GM19452 (cell line): ENCODE measurements around the gene MCF2L2.
A peak's percentile ranks its signal among the peaks of the same experiment; 100 is the strongest.
"Not testable (repeated sequence)": the region's sequence is repeated elsewhere in the genome, so short reads cannot be mapped to it uniquely, and the experiment has no call there.

Source experiments
- ATAC-seq: cut with Tn5 transposase; IDR thresholded peaks from one replicate; pipeline ENCODE4 v1.9.1; 2021; ENCODE audit not compliant: unreplicated experiment

Gene MCF2L2

DNA sequence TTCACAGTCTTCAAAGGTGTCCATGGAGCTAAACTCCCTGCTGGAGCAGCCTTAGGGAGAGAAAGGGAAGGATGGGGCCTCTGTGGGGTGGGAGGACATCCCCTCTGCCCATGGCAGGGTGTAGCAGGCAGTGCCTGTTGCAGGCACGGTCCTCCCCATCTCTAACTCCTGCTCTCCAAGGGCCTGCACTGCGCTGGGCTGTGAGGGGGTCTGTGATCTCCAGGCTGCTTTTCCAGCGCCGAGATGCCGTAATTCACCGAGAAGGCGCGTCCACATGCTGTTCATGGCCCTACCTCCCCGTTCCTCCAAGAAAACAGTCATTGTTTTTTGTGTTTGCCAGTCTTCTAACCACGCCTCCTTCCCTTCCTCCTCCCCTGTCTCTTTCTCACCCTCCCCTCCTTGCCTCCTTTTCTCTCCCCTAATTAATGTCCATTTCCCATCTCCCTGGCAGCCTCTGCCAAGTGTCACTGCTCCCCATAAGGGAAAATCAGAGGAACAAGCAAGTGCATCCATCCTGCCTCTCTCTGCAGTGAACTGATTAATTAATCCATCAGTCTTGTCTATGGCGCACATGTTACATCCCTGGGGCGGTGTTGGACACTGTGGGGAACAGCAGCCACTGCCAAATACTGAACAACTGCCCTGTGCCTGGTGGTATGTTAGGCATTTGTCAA is 248.2 kb downstream of the MCF2L2 start:
- ATAC-seq: no peak

DNA sequence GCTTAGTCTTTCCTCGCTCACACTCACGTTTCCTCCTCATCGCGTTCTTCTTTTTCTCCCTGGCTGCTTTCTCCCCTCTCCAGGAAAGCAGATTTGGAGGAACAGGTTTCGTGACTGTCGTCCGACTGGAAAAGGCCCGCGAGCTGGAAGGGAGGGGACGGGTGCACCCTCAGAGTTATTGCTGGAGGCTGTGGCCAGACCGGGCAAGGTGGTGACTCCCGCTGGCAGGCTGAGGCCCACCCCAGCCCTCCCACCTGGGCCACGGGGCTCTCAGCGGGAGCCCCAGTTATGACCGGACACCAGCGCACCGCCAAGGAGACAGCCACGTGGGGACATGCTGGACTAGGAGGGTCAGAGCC is 248.9 kb downstream of the MCF2L2 start:
- not testable (repeated sequence) for ATAC-seq

DNA sequence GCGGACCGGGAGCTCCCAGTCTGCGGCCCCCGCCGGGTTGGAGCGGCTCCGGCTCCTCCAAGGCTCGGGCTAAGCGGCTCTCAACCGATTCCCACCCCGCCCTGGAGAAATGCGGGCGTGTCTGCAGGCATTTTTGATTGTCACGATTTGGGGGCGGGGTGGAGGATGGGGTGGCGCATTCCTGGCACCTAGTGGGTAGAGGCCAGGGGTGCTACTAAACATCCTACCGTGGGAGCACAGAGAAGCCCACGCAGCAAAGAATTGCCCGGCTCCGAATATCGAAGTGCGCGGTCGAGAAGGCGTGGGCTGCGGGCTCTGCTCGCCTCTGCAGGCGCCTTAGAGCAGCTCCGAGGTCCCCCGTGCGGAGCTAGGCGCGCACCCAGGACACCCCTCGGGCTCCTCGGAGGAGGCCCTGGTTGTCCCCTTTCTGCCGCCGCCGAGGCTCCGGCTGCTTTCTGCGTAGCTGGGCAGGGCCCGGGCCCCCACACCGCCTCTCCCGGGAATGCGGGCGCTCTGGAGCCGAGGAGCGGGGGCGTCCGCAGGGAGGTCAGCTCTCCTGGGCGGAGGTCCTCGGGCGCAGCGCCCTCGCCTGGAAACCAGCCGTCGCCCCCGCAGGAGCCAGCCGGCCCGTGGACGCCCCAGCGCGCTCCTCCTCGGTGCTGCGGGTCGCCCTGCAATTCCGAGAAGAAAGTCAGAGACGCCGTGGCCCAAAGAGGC is 249.4 kb downstream of the MCF2L2 start:
- ATAC-seq: no peak

DNA sequence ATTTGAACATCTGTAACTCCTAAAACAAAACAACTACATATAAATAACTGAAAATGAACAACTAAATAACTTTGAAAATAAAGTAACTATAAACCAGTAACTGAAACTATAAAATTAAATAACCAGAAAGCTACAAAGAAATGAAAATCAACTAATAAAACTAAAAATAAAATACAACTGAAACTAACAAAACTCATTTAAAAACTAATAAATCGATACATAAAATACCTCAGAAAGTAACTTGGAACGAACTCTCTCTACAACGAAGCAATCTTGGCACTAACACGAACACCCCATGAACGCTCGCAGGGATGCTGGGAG is 249.9 kb downstream of the MCF2L2 start:
- ATAC-seq: no peak

DNA sequence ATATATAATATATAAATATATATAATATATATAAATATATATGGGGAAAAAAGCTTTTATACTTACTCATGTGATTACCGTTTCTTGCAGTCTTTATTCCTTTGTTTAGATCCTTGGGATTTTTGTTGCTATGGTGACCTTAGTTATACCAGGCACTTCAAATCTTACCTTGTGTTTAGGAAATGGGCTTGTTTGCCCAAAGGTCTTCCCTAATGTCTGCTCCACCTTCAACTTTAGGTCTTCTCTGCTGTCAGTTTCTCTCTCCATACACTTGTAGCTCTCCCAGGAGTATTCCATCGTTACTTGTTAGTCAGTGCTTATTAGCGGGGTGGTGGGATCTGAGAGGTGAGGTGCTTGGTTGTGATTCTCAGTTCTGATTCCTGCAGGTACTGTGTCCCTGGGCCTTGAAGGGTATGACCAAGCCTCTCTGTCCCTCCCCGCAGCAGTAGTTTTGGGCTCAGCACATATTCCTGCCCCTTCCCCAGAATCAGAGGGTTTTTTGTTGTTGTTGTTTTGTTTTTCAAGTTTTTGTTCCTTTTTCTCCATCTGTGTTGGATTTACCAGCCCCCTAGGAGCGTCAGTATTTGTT is 256.3 kb downstream of the MCF2L2 start:
- no peak for ATAC-seq

DNA sequence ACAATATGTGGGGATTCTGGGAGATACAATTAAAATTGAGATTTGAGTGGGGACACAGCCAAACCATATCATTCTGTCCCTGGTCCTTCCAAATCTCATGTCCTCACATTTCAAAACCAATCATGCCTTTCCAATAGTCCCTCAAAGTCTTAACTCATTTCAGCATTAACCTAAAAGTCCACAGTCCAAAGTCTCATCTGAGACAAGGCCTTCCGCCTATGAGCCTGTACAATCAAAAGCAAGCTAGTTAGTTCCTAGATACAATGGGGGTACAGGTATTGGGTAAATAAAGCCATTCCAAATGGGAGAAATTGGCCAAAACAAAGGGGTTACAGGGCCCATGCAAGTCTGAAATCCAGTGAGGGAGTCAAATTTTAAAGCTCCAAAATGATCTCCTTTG is 260.4 kb downstream of the MCF2L2 start:
- ATAC-seq: not testable (repeated sequence)

DNA sequence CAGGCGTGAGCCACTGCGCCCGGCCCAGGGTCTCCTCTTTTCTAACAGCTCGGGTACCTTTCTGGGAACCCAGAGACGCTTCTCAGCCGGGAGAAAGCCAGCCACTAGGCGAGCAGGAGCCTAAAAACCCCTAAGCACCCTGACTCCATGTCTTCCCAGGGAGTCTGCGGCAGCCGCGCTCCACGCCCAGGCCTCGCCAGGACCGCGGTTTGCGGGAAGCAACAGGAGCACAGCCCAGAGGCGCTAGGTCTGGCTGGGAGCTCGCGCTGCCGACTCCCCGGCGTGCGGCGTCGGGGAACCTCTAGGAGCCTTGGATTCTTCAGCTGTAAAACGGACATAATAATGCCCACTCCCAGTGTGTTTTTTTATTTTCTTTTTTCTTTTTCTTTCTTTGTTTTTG is 264.9 kb downstream of the MCF2L2 start:
- ATAC-seq: no peak

DNA sequence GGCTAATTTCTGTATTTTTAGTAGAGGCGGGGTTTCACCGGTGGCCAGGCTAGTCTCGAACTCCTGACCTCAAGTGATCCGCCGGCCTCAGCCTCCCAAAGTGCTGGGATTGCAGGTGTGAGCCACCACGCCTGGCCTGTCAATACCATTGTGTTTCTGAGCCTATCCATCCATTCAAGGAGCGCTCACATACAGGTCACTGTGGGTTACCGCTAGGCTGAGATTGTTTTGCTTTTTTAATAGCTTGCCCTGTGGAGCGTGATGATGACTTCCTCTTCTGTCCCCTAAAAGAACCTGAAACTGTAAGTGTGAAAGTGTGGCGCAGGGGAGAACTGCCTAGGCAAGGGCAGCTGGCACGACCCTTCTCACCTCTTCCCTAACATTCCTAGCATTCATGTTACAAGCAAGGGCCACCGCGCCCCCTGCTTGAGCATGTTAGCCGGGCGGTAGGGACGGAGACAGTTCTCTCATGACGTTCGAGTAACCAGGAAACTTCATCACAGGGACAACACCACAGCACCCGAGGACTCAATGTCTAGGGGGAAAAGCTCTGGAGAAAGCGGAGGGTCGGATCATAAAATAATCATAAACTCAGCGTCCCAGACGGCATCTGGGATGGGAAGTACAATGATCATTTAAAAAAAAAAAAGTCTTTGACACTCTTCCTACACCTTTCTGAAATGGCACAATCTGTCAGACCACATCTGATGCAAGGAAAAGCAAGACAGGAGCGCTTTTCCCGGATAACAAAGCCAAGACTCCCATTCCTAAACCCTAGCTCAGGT is 266.7 kb downstream of the MCF2L2 start:
- ATAC-seq: peak; percentile 65

DNA sequence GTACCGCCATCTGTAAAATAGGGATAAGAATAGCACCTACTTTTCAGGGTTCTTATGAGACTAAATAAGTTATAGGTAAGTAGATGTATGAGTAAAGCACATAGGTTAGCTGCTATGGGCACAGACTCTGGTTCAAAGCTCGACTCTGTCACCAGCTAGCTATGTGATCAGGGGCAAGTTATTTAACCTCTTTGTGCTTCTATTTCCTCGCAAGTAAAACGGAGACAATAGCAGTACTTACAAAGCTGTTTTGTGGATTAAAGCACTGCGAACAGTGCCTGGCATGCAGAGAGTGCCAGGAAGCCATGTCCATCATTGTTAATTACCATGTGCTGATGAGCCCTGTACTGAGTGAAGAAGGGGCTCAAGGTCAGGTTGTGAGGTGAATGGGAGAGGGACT is 267.8 kb downstream of the MCF2L2 start:
- no peak for ATAC-seq

DNA sequence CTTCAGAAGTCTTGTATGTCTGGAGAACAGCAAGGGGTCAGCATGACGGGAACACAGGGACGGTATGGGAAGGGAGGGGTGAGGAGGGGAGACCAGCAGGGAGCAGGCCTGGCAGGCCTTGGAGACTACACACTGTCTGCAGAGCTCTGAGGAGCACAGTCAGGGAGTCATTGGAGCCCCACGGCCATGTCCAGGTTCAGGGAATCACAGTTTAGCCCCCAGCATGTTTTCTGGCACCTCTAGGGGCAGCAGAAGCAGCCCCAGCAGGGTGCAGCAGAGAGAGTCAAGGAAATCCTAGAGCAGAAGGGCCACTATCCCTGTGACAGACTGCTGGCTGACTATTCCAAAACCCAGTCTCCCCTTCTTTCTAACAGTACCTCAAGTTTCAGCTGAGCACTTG is 269.1 kb downstream of the MCF2L2 start:
- ATAC-seq: no peak

DNA sequence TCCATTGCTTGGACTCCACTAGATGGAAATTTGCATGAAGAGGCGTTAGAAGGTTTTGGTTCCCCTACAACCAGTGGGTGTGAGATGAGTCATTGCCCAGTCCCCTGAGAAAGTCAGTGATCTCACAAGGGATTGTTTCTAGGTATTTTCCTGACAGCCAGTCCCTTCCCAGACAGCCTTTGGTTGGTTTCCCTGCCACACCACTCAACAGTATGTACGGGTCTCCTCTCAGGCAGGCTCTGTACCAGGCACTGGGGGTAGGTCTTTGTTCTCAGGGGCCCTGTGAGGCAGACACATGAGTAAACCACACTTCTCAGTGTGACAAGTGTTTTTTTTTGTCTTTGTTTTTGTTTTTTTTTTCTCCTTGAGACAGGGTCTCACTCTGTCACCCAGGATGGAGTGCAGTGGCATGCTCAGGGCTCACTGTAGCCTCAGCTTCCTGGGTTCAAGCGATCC is 269.8 kb downstream of the MCF2L2 start:
- peak; percentile 62 for ATAC-seq

DNA sequence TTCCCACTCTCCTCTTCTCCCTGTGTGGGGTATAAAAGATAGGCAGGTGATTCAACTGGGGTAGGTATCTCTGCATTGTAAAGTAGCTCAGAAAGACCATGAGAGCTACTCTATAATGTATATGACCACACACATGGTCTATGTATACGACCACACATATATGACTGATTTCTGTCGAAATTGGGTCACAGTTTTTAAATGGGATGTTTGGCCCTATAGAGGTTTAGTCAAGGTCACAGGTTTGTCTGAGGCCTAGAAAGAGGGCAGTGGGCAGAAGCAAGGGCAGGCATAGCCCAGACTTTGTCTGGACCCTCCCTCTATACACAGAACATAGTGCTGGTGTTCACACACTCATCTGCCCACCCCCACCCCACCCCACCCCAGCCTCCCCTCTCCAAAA is 270.3 kb downstream of the MCF2L2 start:
- peak; percentile 30 for ATAC-seq

DNA sequence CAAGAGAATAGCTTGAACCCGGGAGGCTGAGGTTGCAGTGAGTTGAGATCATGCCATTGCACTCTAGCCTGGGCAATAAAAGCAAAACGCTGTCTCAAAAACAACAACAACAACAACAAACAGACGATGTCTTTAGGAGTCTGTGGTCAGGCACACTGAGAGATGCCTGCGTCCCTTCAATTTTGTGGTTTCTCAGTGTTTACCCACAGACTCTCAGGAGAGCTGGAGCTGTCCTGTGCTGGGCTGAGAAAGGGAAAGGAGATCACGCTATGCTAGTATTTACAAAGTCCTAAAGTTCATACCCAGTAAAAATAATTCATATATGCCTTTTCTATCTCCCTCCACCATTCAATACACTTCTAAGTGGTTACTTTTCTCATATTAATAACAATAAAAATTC is 272.2 kb downstream of the MCF2L2 start:
- no peak for ATAC-seq

DNA sequence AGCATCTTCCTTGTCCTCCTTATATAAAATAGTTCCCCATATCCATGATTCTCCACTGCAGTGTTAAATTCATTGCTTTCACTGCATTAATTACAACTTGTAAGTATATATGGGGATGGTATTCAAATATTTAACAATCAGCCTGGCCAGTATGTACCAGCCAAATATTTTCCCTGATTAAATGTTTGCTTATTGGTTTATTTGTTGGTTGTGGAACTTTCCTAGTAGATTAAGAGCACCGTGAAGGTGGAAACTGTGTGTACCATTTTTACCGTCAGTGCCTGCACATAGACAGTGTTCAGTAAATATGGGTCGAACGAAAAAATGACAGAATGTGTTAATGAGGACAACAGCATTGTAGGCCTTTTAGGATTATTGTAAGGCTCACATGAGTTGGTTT is 272.9 kb downstream of the MCF2L2 start:
- no peak for ATAC-seq

DNA sequence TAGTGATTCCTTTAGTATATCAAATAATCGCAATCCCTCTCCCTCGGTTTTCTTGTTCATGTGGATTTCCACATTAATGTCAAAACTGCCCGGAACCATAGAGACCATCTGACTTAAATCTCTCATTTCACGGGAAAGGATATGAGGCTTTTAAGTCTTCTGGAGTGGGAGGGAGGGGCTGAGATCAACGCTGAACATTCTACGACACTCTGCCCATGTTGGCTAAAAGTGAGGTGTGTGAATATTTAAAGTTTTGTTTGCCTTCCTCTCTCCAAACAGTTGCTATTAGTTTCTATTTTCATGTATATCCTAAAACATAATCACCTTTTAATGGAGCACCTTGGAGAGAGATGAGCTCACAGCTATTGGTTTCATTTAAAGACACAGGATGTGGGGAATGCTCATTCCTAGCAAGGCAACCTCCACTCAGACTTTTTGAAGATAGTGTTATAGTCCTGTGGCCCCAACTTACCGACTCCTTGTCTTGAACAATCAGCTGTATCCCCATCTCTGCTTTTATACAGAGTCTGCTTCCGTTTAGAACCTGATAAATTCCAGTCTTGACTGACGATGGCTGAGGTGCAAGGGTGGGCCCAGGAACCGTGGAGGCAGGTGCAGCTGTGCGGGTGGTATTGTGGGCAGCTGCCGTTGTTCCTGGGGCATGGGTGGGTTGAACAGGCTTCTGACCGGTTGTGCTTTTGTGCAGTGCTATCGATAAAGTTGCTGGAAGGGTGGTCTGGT is 275.0 kb downstream of the MCF2L2 start:
- ATAC-seq: no peak

DNA sequence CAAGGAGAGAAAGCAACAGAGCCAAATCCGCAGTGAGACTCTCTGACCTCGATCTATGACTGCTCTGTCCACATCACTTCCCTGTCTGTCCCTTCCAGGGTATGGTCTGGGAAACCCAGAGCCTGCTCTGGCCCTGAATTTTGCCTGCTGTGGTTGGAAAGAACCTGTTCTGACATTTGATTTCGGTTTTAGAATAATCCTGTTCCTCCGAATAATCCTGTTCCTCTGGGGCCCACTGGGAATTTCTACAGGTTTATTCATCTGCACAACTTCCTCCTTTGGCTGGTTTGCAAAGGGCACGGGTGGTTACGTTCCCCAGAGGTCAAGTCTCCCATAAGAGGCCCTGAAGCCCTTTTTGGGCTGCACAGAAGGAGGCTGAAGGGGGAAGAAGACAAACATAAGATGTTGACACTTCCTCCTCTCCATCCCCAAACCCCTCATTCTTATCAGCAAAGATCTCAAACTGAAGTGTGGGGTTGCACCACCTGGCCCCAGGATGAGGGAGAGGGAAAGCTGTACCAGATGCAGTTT is 276.5 kb downstream of the MCF2L2 start:
- no peak for ATAC-seq

DNA sequence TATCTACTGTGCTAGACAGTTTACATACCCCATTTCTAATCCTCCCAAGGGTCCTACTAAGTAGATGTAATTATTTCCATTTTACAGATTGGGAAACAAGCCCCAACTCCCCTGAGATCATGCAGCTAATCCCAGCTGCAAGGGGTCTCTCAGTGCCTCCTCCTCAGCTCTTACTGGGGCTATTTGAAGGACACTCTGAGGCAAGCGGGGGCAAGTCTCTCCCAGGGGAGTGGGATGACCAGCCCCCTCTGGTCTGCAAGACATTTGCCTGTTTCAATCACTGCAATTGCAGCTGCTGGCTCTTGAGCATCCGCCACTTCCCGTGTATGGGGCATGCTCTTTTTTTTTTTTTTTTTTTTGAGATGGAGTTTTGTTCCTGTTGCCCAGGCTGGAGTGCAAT is 277.3 kb downstream of the MCF2L2 start:
- ATAC-seq: no peak

DNA sequence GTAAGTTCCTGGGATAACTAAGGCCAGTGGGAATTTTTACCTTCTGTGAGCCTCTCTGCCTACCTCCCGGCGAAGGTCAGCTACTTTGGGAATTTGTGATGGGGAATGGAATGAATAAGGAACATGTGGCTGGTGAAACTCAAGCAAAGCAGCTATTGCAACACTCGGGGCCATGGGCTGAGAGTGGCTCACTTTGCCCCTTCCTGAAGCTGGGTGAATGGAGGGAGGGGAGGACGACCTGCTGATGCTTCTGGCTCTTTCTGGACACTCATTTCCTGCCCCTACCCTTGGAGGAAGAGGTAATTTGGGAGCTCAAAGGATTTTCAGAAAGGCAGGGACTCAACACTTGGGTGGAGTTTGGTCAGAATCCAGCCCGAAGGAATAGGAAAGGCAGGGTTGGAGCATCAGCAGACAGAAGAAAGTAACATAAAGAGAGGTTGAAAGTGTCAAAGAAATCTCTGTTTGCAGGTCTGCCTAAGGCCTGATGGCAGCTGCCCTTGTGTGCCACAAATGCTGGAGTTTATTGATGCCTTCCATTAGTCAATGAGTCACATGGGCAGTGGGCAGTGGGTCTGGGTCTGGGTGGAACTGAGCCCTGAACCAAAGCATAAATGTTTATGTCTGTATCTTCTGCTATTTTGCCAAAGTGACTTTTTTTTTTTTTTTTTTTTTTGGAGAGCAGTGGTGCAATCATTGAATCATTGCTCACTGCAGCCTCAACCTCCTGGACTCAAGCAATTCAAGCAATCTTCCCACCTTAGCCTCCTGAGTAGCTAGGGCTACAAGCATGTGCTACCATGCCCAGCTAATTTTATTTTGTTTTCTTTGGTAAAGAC is 278.3 kb downstream of the MCF2L2 start:
- ATAC-seq: no peak

DNA sequence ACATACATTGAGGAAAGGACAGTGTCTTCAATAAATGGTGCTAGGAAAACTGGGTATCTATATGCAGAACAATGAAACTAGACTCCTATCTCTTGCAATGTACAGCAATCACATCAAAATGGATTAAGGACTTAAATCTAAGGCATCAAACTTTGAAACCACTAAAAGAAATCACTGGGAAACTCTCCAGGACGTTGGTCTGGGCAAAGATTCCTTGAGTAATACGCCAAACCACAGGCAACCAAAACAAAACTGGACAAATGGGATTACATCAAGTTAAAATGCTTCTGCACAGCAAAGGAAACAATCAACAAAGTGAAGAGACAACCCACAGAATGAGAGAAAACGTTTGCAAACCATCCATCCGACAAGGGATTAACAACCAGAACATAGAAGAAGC is 280.4 kb downstream of the MCF2L2 start:
- no peak for ATAC-seq

DNA sequence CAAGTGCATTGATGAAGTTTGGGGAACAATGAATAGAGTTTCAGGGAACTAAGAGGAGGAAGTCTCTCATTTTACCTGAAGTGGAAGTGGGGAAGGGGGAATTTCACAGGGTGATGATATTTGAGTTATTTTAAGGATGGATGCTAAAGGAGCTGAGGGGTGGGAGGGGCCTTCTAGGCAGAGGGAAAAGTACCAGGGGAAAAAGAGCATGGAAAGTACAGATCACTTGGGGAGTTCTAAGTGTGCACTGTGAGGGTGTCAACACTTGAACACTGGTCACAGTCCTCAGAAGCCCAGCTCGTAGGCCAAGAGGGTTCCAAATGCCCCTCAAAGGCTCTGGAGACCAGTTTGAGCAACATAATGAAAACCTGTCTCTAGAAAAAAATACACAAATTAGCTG is 284.1 kb downstream of the MCF2L2 start:
- no peak for ATAC-seq
